ENCODE measurements around the gene HNF4A.

- TF ChIP-seq CTCF (conservative IDR thresholded peaks at IDR 0.05; ENCODE audit: low read depth, low read length), result no peak
- no peak for TF ChIP-seq NFE2L2 (IDR thresholded peaks at IDR 0.05; ENCODE audit: low read depth, low read length)
- no peak for TF ChIP-seq MAZ (IDR thresholded peaks at IDR 0.05; ENCODE audit: borderline replicate concordance, low read depth, low read length)
- TF ChIP-seq USF2 (IDR thresholded peaks at IDR 0.05; ENCODE audit: low read depth, low read length), result no peak
- TF ChIP-seq POLR2A (IDR thresholded peaks at IDR 0.05; ENCODE audit: low read depth, low read length), result no peak
- TF ChIP-seq SMC3 (IDR thresholded peaks at IDR 0.05; ENCODE audit: low read depth, low read length), result no peak
- TF ChIP-seq RCOR1 (IDR thresholded peaks at IDR 0.05; ENCODE audit: insufficient replicate concordance, low read length), result no peak
- no peak for TF ChIP-seq CEBPB (IDR thresholded peaks at IDR 0.05; ENCODE audit: low read depth, low read length)
- no peak for TF ChIP-seq MAFK (IDR thresholded peaks at IDR 0.05; ENCODE audit: low read depth, low read length)
- TF ChIP-seq RFX5 (IDR thresholded peaks at IDR 0.05; ENCODE audit: low read depth, low read length), result no peak
- TF ChIP-seq RAD21 (IDR thresholded peaks at IDR 0.05; ENCODE audit: low read length), result no peak
These were observed 19.4 kb upstream of the HNF4A start for GRCh38 chr20:44336086-44336485.
